Fibroblast of skin of abdomen (primary cell): ENCODE measurements around the gene RHBDD3. TPM values are rescaled to one million over a fixed set of nuclear protein-coding genes. Genes with fewer than 3 reads are reported as not detected.

Experiments used
- DNase-seq: peaks from one replicate; pipeline ENCODE4 v3.0.0-alpha.2; 2013
- polyA plus RNA-seq, 2 experiments: library from polyadenylated mRNA; unstranded; fragments of 120-200 nt; gene quantifications; one replicate each; pipeline ENCODE4 v1.2.1, GENCODE V29; 2013; ENCODE audit not compliant: insufficient read length in 2 of 2

Gene RHBDD3
- 21.8 TPM for polyA plus RNA-seq (2013, experiment 1 of 2; ENCODE audit: insufficient read length)
- 24.2 TPM for polyA plus RNA-seq (2013, experiment 2 of 2; ENCODE audit: insufficient read length)

- peak; percentile 98 for DNase-seq
Observed at GRCh38 chr22:29267858-29268510, at the start of gene RHBDD3, which contains the start of gene EWSR1. TSS of gene RHBDD3 (minus strand) at chr22:29267981. CDS start at chr22:29265626, 2,355 bp downstream. TSS of gene EWSR1 (plus strand) at chr22:29268268. CDS start at chr22:29268337, 69 bp downstream.

GRCh38 chr22:29316141-29316828 lies 48.5 kb upstream of the RHBDD3 start:
- no peak for DNase-seq

GRCh38 chr22:29315286-29316140 lies 47.7 kb upstream of the RHBDD3 start, which contains the start of gene RASL10A:
TSS of gene RASL10A (minus strand) at chr22:29315697. CDS start at chr22:29315246, 451 bp downstream.
- no peak for DNase-seq

DNA sequence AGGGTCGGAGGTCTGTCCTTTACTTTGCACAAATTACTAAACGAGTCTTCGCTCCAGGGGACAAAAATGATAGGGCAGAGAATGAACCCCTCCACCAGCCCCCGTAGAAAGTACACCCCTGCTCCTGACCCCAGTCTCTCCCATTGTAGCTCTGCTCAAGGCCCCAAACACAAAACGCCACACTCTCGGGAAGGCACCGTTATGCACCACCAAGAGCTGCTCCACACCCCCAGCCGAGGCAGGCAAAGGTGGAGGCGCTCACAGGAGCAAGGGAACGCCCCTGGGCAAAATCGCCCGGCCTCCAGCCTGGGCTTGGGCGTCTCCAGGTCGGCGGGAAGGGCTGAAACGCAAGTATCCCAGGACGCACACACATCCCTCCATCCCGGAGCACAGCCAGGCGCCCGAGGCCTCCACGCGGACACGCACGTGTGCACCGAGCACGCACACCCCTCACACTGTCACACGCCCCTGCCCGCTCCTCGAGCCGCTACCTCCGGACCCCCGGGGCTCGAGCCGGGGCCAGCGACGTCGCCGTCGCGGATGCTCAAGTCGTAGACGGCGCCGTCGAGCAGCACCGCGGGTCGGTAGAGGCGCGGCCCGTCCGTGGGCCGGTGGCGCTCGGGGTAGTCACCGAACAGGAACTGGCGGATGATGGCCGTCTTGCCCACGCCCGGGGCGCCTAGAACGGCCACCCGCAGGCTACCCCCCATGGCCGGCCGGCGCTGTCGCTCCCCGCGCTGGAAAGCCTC lies 46.9 kb upstream of the RHBDD3 start:
- no peak for DNase-seq

- DNase-seq = no peak
Observed at GRCh38 chr22:29313576-29314466, 46.0 kb upstream of the RHBDD3 start.

DNA sequence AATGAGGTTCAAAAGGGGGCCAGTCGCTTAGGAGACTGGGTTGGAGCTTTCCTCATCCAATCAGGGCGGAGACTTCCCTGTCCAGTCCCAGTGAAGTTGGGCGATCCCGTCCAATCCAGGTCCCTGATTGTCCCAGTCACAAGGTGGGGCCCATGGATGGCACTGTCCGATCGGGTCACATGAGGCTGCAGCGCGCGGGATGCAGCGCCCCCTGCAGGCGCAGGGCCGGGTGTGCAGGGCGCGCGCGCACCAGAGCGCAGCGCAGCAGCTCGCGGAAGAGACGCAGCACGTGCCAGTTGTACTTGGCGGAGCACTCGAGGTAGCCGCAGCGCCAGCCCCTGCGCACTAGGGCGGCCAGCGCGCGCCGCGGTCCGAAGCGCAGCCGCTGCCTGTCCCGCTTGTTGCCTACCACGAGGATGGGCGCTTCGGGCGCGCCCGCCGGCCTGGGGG lies 45.4 kb upstream of the RHBDD3 start:
- peak; percentile 27 for DNase-seq

DNA sequence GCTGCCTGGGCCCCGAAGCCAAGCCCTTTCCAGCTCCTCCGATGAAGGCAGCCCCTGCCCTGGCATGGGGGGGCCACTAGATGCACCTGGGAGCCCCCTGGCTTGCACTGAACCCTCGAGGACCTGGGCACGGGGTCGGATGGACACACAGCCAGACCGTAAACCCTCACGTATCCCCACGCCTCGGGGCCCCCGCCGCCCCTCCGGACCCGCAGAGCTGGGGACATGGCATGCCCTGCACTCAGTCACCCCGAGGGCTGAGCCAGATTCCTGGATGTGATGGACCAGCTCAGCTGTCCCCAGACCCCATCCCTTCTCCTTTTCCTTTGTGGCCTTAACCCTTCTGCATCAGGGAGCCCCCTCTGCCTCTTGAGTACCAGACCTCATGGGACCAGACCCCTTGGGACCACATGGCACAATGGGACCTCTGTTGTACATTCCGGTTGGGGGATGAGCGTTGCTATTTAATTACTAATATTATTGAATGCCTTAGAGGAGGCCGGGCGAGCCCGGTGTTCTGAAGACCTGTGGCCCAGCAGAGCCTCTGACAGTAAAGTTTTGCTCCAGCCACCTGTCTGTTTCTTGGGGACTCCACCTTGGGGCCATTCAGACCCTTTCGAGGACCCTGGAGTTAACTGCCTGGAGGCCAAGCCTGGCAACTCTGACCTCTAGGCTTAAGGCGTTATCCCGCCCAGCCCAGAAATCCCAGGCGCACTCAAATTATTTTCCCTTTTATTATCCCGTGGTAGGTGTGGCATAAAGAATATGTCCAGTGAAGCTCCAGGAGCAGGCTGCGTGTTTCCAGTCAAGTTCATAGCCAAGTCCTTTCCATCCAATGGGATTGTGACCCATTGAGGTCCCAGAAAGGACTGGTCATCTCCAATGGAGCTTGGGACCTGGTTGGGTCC lies 44.7 kb upstream of the RHBDD3 start:
- DNase-seq = no peak

DNA sequence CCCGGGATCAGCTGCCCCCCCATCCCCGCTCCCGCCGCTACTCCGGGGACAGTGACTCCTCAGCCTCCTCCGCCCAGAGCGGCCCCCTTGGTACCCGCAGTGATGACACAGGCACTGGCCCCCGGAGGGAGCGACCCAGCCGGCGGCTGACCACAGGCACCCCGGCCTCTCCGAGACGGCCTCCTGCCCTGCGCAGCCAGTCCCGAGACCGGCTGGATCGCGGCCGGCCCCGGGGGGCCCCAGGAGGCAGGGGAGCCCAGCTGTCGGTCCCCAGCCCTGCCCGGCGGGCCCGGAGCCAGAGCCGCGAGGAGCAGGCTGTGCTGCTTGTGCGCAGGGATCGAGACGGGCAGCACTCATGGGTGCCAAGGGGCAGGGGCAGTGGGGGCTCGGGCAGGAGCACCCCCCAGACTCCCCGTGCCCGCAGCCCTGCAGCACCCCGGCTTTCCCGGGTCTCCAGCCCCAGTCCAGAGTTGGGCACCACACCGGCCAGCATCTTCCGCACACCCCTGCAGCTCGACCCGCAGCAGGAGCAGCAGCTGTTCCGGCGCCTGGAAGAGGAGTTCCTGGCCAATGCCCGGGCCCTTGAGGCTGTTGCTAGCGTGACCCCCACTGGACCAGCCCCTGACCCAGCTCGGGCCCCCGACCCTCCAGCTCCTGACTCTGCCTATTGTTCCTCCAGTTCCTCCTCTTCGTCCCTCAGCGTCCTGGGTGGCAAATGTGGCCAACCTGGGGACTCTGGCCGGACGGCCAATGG lies 43.9 kb upstream of the RHBDD3 start:
- DNase-seq = no peak

GRCh38 chr22:29310863-29311339 lies 43.1 kb upstream of the RHBDD3 start:
- DNase-seq = peak; percentile 96

DNA sequence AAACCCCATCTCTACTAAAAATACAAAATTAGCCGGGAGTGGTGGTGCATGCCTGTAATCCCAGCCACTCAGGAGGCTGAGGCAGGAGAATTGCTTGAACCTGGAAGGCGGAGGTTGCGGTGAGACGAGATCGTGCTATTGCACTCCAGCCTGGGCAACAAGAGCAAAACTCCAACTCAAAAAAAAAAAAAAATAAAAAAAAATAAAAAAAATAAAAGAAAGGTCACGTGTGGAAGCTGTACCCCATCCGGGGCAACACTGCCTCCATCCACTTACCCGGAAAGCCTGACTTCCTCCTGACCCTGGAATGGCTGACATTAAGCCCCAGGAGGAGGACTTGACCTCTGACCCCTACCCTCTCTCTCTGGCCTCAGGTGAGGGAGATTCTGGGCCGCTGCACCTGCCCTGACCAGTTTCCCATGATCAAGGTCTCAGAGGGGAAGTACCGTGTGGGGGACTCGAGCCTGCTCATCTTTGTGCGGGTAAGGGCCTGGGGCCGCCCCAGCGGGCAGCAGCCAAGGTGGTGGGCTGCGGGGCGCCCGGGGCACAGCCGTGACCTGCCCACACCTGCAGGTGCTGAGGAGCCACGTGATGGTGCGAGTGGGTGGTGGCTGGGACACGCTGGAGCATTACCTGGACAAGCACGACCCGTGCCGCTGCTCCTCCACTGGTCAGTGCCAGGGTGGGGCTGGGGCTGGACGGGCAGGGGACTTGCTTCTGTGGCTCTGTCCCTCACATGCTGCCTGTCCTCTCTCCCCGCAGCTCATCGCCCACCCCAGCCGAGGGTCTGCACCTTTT lies 42.5 kb upstream of the RHBDD3 start:
- DNase-seq = no peak

GRCh38 chr22:29309332-29310064 lies 41.7 kb upstream of the RHBDD3 start:
- no peak for DNase-seq

DNA sequence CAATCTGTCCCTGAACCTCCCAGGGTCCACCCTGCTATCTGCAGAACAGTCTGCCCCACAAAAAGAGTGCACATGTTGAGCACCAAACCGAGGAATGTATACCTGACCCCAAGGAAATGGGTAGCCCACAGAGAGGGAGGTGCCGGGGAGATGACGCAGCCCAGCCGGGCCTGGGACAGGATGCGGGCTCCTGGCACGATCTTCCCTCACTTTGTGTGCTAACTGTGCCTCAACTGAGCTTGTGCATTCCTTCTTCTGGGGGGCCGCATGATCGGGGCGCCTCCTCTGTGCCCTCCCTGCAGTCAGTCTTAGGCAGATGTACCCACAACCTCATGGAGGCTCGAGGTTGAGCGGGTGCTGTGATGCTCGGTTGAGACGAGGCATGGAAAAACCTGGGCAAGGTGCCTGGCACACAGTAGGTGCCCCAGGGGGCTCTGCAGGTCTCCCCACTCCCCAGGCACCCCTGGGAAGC lies 41.0 kb upstream of the RHBDD3 start:
- DNase-seq = peak; percentile 37

DNA sequence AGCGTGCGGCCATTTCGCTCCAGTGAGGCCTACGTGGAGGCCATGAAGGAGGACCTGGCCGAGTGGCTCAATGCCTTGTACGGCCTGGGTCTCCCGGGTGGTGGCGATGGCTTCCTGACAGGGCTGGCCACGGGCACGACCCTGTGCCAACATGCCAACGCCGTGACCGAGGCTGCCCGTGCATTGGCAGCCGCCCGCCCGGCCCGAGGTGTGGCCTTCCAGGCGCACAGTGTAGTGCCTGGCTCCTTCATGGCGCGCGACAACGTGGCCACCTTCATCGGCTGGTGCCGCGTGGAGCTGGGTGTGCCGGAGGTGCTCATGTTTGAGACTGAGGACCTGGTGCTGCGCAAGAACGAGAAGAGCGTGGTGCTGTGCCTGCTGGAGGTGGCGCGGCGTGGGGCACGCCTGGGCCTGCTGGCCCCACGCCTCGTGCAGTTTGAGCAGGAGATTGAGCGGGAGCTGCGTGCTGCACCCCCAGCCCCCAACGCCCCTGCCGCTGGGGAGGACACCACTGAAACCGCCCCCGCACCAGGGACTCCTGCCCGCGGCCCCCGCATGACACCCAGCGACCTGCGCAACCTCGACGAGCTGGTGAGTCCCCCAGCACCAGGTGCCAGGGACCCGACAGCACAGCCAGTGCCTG lies 40.5 kb upstream of the RHBDD3 start:
- DNase-seq = no peak

DNA sequence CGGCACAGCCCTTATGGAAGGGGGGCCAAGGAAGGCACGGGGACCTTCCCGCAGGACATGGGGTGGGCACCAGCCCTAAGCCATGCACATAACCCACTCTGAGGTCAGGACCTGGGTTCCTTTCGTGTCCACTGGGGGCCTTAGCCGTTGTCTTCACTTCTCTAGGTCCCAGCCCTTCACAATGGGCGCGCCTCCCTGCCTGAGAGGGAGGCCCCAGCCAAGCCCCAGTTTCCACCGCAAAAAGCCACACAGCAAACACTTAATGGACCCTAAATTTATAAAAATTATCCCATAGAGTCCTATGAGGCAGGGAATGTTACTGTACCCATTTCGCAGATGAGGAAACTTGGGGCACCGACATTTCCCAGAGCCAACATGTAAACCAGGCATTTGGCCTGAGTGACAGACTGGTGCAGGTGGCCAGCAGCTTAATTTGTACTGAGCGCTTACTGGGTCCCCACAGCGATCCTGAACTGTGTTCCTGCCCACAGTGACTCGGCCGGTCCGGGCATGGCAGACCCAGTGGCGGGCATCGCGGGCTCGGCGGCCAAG lies 39.9 kb upstream of the RHBDD3 start:
- DNase-seq = no peak

- DNase-seq = peak; percentile 76
Observed at GRCh38 chr22:29306835-29307595, 39.2 kb upstream of the RHBDD3 start.
